IPS-11a (cell line): Measurements from ENCODE around the gene CANX.
A peak's percentile ranks its signal among the peaks of the same experiment; 100 is the strongest.
"Not testable (repeated sequence)": the region's sequence is repeated elsewhere in the genome, so short reads cannot be mapped to it uniquely, and the experiment has no call there.

Source experiments
- H3K4me3 ChIP-seq: one replicate; pipeline ENCODE4 v1.5.1; 2013; ENCODE audit warnings: low read depth, low read length, control low read depth

The CANX gene

GRCh38 chr5:179698935-179699615, at the start of gene CANX:
Gene CANX (plus strand): TSS chr5:179698967. CDS start chr5:179705682, 6,715 bp downstream.
- peak within 1 kb of the TSS; percentile 97 for H3K4me3 ChIP-seq

- H3K4me3 ChIP-seq: not testable (repeated sequence)
Observed at GRCh38 chr5:179649166-179649703, 49.5 kb upstream of the CANX start.

- not testable (repeated sequence) for H3K4me3 ChIP-seq
Observed at GRCh38 chr5:179650245-179650644, 48.5 kb upstream of the CANX start.

GRCh38 chr5:179653135-179653534, 45.6 kb upstream of the CANX start:
- not testable (repeated sequence) for H3K4me3 ChIP-seq

GRCh38 chr5:179657302-179658178, 41.2 kb upstream of the CANX start:
- H3K4me3 ChIP-seq: not testable (repeated sequence)

GRCh38 chr5:179658179-179658856, 40.4 kb upstream of the CANX start:
- H3K4me3 ChIP-seq: peak overlapping the region; percentile 54

GRCh38 chr5:179661647-179662046, 37.1 kb upstream of the CANX start:
- H3K4me3 ChIP-seq: not testable (repeated sequence)

- H3K4me3 ChIP-seq: no peak overlapping the region
Observed at GRCh38 chr5:179668391-179668790, 30.4 kb upstream of the CANX start.

- H3K4me3 ChIP-seq: peak overlapping the region; percentile 94
Observed at GRCh38 chr5:179678223-179679013, 20.3 kb upstream of the CANX start.

GRCh38 chr5:179679014-179679674, 19.6 kb upstream of the CANX start:
- peak overlapping the region; percentile 94 for H3K4me3 ChIP-seq

- no peak overlapping the region for H3K4me3 ChIP-seq
Observed at GRCh38 chr5:179680014-179680779, 18.6 kb upstream of the CANX start.

- H3K4me3 ChIP-seq: no peak within 1 kb of the TSS
Observed at GRCh38 chr5:179680780-179681401, 17.9 kb upstream of the CANX start, which contains the start of gene CBY3. Gene CBY3 (minus strand): TSS chr5:179681034. CDS start chr5:179680918, 116 bp downstream.

GRCh38 chr5:179689212-179689611, 9.6 kb upstream of the CANX start:
- H3K4me3 ChIP-seq: not testable (repeated sequence)

- H3K4me3 ChIP-seq: no peak overlapping the region
Observed at GRCh38 chr5:179694561-179694960, 4.2 kb upstream of the CANX start.

- H3K4me3 ChIP-seq: no peak overlapping the region
Observed at GRCh38 chr5:179696603-179697002, 2.2 kb upstream of the CANX start.

GRCh38 chr5:179697108-179697507, 1.7 kb upstream of the CANX start:
- no peak overlapping the region for H3K4me3 ChIP-seq

GRCh38 chr5:179697543-179697942, 1.2 kb upstream of the CANX start:
- H3K4me3 ChIP-seq: not testable (repeated sequence)
